HG03103 (cell line): ENCODE results near the gene GNPTAB.
"Not testable (repeated sequence)": the region's sequence is repeated elsewhere in the genome, so short reads cannot be mapped to it uniquely, and the experiment has no call there.

Source experiments
- ATAC-seq: cut with Tn5 transposase; IDR thresholded peaks from one replicate; pipeline ENCODE4 v1.9.1; 2021; ENCODE audit warnings: low read depth; ENCODE audit not compliant: unreplicated experiment

The GNPTAB gene

GRCh38 chr12:101830367-101831325 is at the start of gene GNPTAB:
Gene GNPTAB (minus strand): TSS chr12:101830959. CDS start chr12:101830675, 284 bp downstream.
- peak; percentile 90 for ATAC-seq

GRCh38 chr12:101878243-101878821 is 47.6 kb upstream of the GNPTAB start:
- ATAC-seq = no peak

- ATAC-seq = peak; percentile 19
Measured at GRCh38 chr12:101877806-101878242, 47.1 kb upstream of the GNPTAB start.

- peak; percentile 70 for ATAC-seq
Measured at GRCh38 chr12:101876861-101877805, 46.4 kb upstream of the GNPTAB start, which contains the start of gene DRAM1. Gene DRAM1 (plus strand): TSS chr12:101877580. CDS start chr12:101877790, 210 bp downstream.

GRCh38 chr12:101876322-101876860 is 45.6 kb upstream of the GNPTAB start:
- ATAC-seq = no peak

- no peak for ATAC-seq
Measured at GRCh38 chr12:101875162-101875561, 44.4 kb upstream of the GNPTAB start.

GRCh38 chr12:101870925-101871324 is 40.2 kb upstream of the GNPTAB start:
- no peak for ATAC-seq

- not testable (repeated sequence) for ATAC-seq
Measured at GRCh38 chr12:101867619-101868018, 36.9 kb upstream of the GNPTAB start.

GRCh38 chr12:101866615-101867373 is 36.0 kb upstream of the GNPTAB start:
- ATAC-seq = no peak

- no peak for ATAC-seq
Measured at GRCh38 chr12:101863981-101864380, 33.2 kb upstream of the GNPTAB start.

GRCh38 chr12:101862245-101862644 is 31.5 kb upstream of the GNPTAB start:
- ATAC-seq = no peak

- ATAC-seq = not testable (repeated sequence)
Measured at GRCh38 chr12:101861688-101862087, 30.9 kb upstream of the GNPTAB start.

- peak; percentile 49 for ATAC-seq
Measured at GRCh38 chr12:101859664-101860607, 29.2 kb upstream of the GNPTAB start.

GRCh38 chr12:101858361-101858760 is 27.6 kb upstream of the GNPTAB start:
- ATAC-seq = no peak

GRCh38 chr12:101857043-101857558 is 26.3 kb upstream of the GNPTAB start:
- peak; percentile 40 for ATAC-seq

- not testable (repeated sequence) for ATAC-seq
Measured at GRCh38 chr12:101856614-101857013, 25.9 kb upstream of the GNPTAB start.

- ATAC-seq = no peak
Measured at GRCh38 chr12:101855976-101856375, 25.2 kb upstream of the GNPTAB start.

- ATAC-seq = no peak
Measured at GRCh38 chr12:101855364-101855884, 24.7 kb upstream of the GNPTAB start.
